ENCODE results near the gene NELL1.

NELL1 gene

GRCh38 chr11:21160140-21160539, 490.8 kb downstream of the NELL1 start:
- Histone ChIP-seq H3K36me3 (ENCODE audit: control insufficient read depth, insufficient read depth, low read length) (no peaks in the 10 kb centered on the region), H3K4me3 (ENCODE audit: low read length) (no peak overlapping the region), H3K4me1 (ENCODE audit: control insufficient read depth, insufficient read depth, low read length) (no peaks in the 10 kb centered on the region)

GRCh38 chr11:21169639-21170038, 500.3 kb downstream of the NELL1 start:
- H3K36me3 ChIP-seq (ENCODE audit: control insufficient read depth, insufficient read depth, low read length): no peaks in the 10 kb centered on the region
- no peaks in the 10 kb centered on the region for H3K27me3 ChIP-seq (ENCODE audit: control insufficient read depth, insufficient read depth, low read length)
- no peak overlapping the region for H3K27ac ChIP-seq (ENCODE audit: low read depth, low read length)
- no peak overlapping the region for H3K4me3 ChIP-seq (ENCODE audit: low read length)
- H3K4me1 ChIP-seq (ENCODE audit: control insufficient read depth, insufficient read depth, low read length): no peaks in the 10 kb centered on the region
- no peak overlapping the region for H3K9ac ChIP-seq (ENCODE audit: low read length)

More at GRCh38 chr11:21160140-21160539, 490.8 kb downstream of the NELL1 start:
- H3K27me3 ChIP-seq (ENCODE audit: control insufficient read depth, insufficient read depth, low read length): no peaks in the 10 kb centered on the region
- H3K9ac ChIP-seq (ENCODE audit: low read length): no peak overlapping the region
- no peak overlapping the region for H3K27ac ChIP-seq (ENCODE audit: low read depth, low read length)

GRCh38 chr11:21173476-21173875, 504.1 kb downstream of the NELL1 start:
- no peak overlapping the region for H3K27ac ChIP-seq (ENCODE audit: low read depth, low read length)
- no peaks in the 10 kb centered on the region for H3K36me3 ChIP-seq (ENCODE audit: control insufficient read depth, insufficient read depth, low read length)
- H3K4me3 ChIP-seq (ENCODE audit: low read length): no peak overlapping the region
- H3K4me1 ChIP-seq (ENCODE audit: control insufficient read depth, insufficient read depth, low read length): no peaks in the 10 kb centered on the region
- no peaks in the 10 kb centered on the region for H3K27me3 ChIP-seq (ENCODE audit: control insufficient read depth, insufficient read depth, low read length)
- no peak overlapping the region for H3K9ac ChIP-seq (ENCODE audit: low read length)

- no peaks in the 10 kb centered on the region for H3K27me3 ChIP-seq (ENCODE audit: control insufficient read depth, insufficient read depth, low read length)
- H3K36me3 ChIP-seq (ENCODE audit: control insufficient read depth, insufficient read depth, low read length): no peaks in the 10 kb centered on the region
- no peak overlapping the region for H3K27ac ChIP-seq (ENCODE audit: low read depth, low read length)
- H3K9ac ChIP-seq (ENCODE audit: low read length): no peak overlapping the region
- no peak overlapping the region for H3K4me3 ChIP-seq (ENCODE audit: low read length)
- no peaks in the 10 kb centered on the region for H3K4me1 ChIP-seq (ENCODE audit: control insufficient read depth, insufficient read depth, low read length)
Observed at GRCh38 chr11:21174781-21175180, 505.4 kb downstream of the NELL1 start.

GRCh38 chr11:21177379-21177778, 508.0 kb downstream of the NELL1 start:
- Histone ChIP-seq H3K4me3 (ENCODE audit: low read length) (no peak overlapping the region), H3K36me3 (ENCODE audit: control insufficient read depth, insufficient read depth, low read length) (no peaks in the 10 kb centered on the region), H3K27me3 (ENCODE audit: control insufficient read depth, insufficient read depth, low read length) (no peaks in the 10 kb centered on the region)

GRCh38 chr11:21179770-21180169, 510.4 kb downstream of the NELL1 start:
- no peak overlapping the region for H3K27ac ChIP-seq (ENCODE audit: low read depth, low read length)
- no peaks in the 10 kb centered on the region for H3K4me1 ChIP-seq (ENCODE audit: control insufficient read depth, insufficient read depth, low read length)
- H3K27me3 ChIP-seq (ENCODE audit: control insufficient read depth, insufficient read depth, low read length): no peaks in the 10 kb centered on the region
- H3K9ac ChIP-seq (ENCODE audit: low read length): no peak overlapping the region
- no peaks in the 10 kb centered on the region for H3K36me3 ChIP-seq (ENCODE audit: control insufficient read depth, insufficient read depth, low read length)
- no peak overlapping the region for H3K4me3 ChIP-seq (ENCODE audit: low read length)

More at GRCh38 chr11:21177379-21177778, 508.0 kb downstream of the NELL1 start:
- Histone ChIP-seq H3K9ac (ENCODE audit: low read length) (no peak overlapping the region), H3K4me1 (ENCODE audit: control insufficient read depth, insufficient read depth, low read length) (no peaks in the 10 kb centered on the region), H3K27ac (ENCODE audit: low read depth, low read length) (no peak overlapping the region)

GRCh38 chr11:21180182-21180581, 510.8 kb downstream of the NELL1 start:
- H3K9ac ChIP-seq (ENCODE audit: low read length): no peak overlapping the region
- no peak overlapping the region for H3K27ac ChIP-seq (ENCODE audit: low read depth, low read length)
- no peaks in the 10 kb centered on the region for H3K4me1 ChIP-seq (ENCODE audit: control insufficient read depth, insufficient read depth, low read length)
- H3K4me3 ChIP-seq (ENCODE audit: low read length): no peak overlapping the region
- H3K27me3 ChIP-seq (ENCODE audit: control insufficient read depth, insufficient read depth, low read length): no peaks in the 10 kb centered on the region
- H3K36me3 ChIP-seq (ENCODE audit: control insufficient read depth, insufficient read depth, low read length): no peaks in the 10 kb centered on the region

GRCh38 chr11:21185959-21186358, 516.6 kb downstream of the NELL1 start:
- H3K4me1 ChIP-seq (ENCODE audit: control insufficient read depth, insufficient read depth, low read length): no peaks in the 10 kb centered on the region
- H3K27me3 ChIP-seq (ENCODE audit: control insufficient read depth, insufficient read depth, low read length): no peaks in the 10 kb centered on the region
- no peak overlapping the region for H3K27ac ChIP-seq (ENCODE audit: low read depth, low read length)
- no peak overlapping the region for H3K4me3 ChIP-seq (ENCODE audit: low read length)
- no peak overlapping the region for H3K9ac ChIP-seq (ENCODE audit: low read length)
- H3K36me3 ChIP-seq (ENCODE audit: control insufficient read depth, insufficient read depth, low read length): no peaks in the 10 kb centered on the region

- Histone ChIP-seq H3K4me3 (ENCODE audit: low read length) (no peak overlapping the region), H3K9ac (ENCODE audit: low read length) (no peak overlapping the region), H3K4me1 (ENCODE audit: control insufficient read depth, insufficient read depth, low read length) (no peaks in the 10 kb centered on the region), H3K36me3 (ENCODE audit: control insufficient read depth, insufficient read depth, low read length) (no peaks in the 10 kb centered on the region), H3K27ac (ENCODE audit: low read depth, low read length) (no peak overlapping the region), H3K27me3 (ENCODE audit: control insufficient read depth, insufficient read depth, low read length) (no peaks in the 10 kb centered on the region)
Observed at GRCh38 chr11:21190181-21190580, 520.8 kb downstream of the NELL1 start.

GRCh38 chr11:21195995-21196394, 526.6 kb downstream of the NELL1 start:
- Histone ChIP-seq H3K27me3 (ENCODE audit: control insufficient read depth, insufficient read depth, low read length) (no peaks in the 10 kb centered on the region), H3K27ac (ENCODE audit: low read depth, low read length) (no peak overlapping the region), H3K9ac (ENCODE audit: low read length) (no peak overlapping the region), H3K4me1 (ENCODE audit: control insufficient read depth, insufficient read depth, low read length) (no peaks in the 10 kb centered on the region), H3K36me3 (ENCODE audit: control insufficient read depth, insufficient read depth, low read length) (no peaks in the 10 kb centered on the region), H3K4me3 (ENCODE audit: low read length) (no peak overlapping the region)

GRCh38 chr11:21198498-21198897, 529.1 kb downstream of the NELL1 start:
- Histone ChIP-seq H3K9ac (ENCODE audit: low read length) (no peak overlapping the region), H3K4me1 (ENCODE audit: control insufficient read depth, insufficient read depth, low read length) (no peaks in the 10 kb centered on the region), H3K36me3 (ENCODE audit: control insufficient read depth, insufficient read depth, low read length) (no peaks in the 10 kb centered on the region), H3K4me3 (ENCODE audit: low read length) (no peak overlapping the region), H3K27ac (ENCODE audit: low read depth, low read length) (no peak overlapping the region), H3K27me3 (ENCODE audit: control insufficient read depth, insufficient read depth, low read length) (no peaks in the 10 kb centered on the region)

- no peak overlapping the region for H3K27ac ChIP-seq (ENCODE audit: low read depth, low read length)
- H3K36me3 ChIP-seq (ENCODE audit: control insufficient read depth, insufficient read depth, low read length): no peaks in the 10 kb centered on the region
Observed at GRCh38 chr11:21205205-21205604, 535.8 kb downstream of the NELL1 start.

GRCh38 chr11:21225860-21226259, 556.5 kb downstream of the NELL1 start:
- Histone ChIP-seq H3K4me1 (ENCODE audit: control insufficient read depth, insufficient read depth, low read length) (no peaks in the 10 kb centered on the region), H3K27ac (ENCODE audit: low read depth, low read length) (no peak overlapping the region), H3K36me3 (ENCODE audit: control insufficient read depth, insufficient read depth, low read length) (no peaks in the 10 kb centered on the region), H3K4me3 (ENCODE audit: low read length) (no peak overlapping the region), H3K9ac (ENCODE audit: low read length) (no peak overlapping the region), H3K27me3 (ENCODE audit: control insufficient read depth, insufficient read depth, low read length) (no peaks in the 10 kb centered on the region)

More at GRCh38 chr11:21205205-21205604, 535.8 kb downstream of the NELL1 start:
- Histone ChIP-seq H3K9ac (ENCODE audit: low read length) (no peak overlapping the region), H3K4me1 (ENCODE audit: control insufficient read depth, insufficient read depth, low read length) (no peaks in the 10 kb centered on the region), H3K4me3 (ENCODE audit: low read length) (no peak overlapping the region), H3K27me3 (ENCODE audit: control insufficient read depth, insufficient read depth, low read length) (no peaks in the 10 kb centered on the region)
